Activated CD8-positive, alpha-beta memory T cell treated with anti-CD3 and anti-CD28 coated beads for 24 hours (primary cell): ENCODE measurements around the gene PTGER1.

Experiments used
- DNase-seq: peaks from one replicate; pipeline ENCODE4 v3.0.0-alpha.2; 2020

The PTGER1 gene

GRCh38 chr19:14497228-14497921 lies 22.2 kb upstream of the PTGER1 start:
- no peak for DNase-seq

- DNase-seq = no peak
Observed at GRCh38 chr19:14496834-14497227, 21.7 kb upstream of the PTGER1 start.

GRCh38 chr19:14496029-14496833 lies 21.1 kb upstream of the PTGER1 start, which contains the start of gene GIPC1:
GIPC1 (minus strand) TSS chr19:14496127; CDS start chr19:14482976, 13,151 bp downstream.
- DNase-seq = peak; percentile 95

- DNase-seq = no peak
Observed at GRCh38 chr19:14495672-14496028, 20.5 kb upstream of the PTGER1 start.

GRCh38 chr19:14494910-14495671 lies 19.9 kb upstream of the PTGER1 start:
- DNase-seq = no peak

GRCh38 chr19:14494411-14494810 lies 19.3 kb upstream of the PTGER1 start:
- DNase-seq = no peak

GRCh38 chr19:14492756-14493337 lies 17.7 kb upstream of the PTGER1 start:
- DNase-seq = no peak

- DNase-seq = no peak
Observed at GRCh38 chr19:14487370-14488125, 12.4 kb upstream of the PTGER1 start.

GRCh38 chr19:14482172-14482941 lies 7.2 kb upstream of the PTGER1 start:
- no peak for DNase-seq

- DNase-seq = no peak
Observed at GRCh38 chr19:14480700-14481079, 5.5 kb upstream of the PTGER1 start.

- peak; percentile 91 for DNase-seq
Observed at GRCh38 chr19:14479975-14480699, 5.0 kb upstream of the PTGER1 start.

- no peak for DNase-seq
Observed at GRCh38 chr19:14479309-14479974, 4.3 kb upstream of the PTGER1 start.

- no peak for DNase-seq
Observed at GRCh38 chr19:14478113-14478545, 3.0 kb upstream of the PTGER1 start.

- DNase-seq = no peak
Observed at GRCh38 chr19:14477418-14478112, 2.4 kb upstream of the PTGER1 start.

GRCh38 chr19:14476673-14477401 lies 1.7 kb upstream of the PTGER1 start:
- no peak for DNase-seq

- no peak for DNase-seq
Observed at GRCh38 chr19:14476327-14476672, 1.1 kb upstream of the PTGER1 start.

- peak; percentile 66 for DNase-seq
Observed at GRCh38 chr19:14474827-14475226, 327 bp downstream of the PTGER1 start.

- DNase-seq = no peak
Observed at GRCh38 chr19:14473978-14474578, 1.1 kb downstream of the PTGER1 start.
